ENCODE measurements around the gene RAD51B. TPM values are rescaled to one million over a fixed set of nuclear protein-coding genes. Genes with fewer than 3 reads are reported as not detected.

RAD51B gene
- total RNA-seq, 1 experiment from 2014 or later, result 16.7 TPM

DNA sequence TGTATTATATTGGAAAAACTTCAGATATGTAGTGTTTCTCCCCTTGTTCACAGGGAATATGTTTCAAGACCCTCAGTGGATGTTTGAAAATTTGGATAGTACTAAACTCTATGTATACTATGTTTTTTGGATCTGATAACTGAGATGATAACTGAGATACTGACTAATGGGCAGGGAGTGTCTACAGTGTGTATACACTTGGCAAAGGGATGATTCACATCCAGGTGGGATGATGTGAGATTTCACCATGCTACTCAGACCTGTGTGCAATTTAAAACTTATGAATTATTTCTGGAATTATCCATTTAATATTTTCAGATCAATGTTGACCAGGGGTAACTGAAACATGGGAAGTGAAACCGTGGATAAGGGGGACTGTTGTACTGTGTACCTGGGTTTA lies 13.8 kb downstream of the RAD51B start:
- no peaks in the 10 kb centered on the region for H3K79me1 ChIP-seq (ENCODE audit: insufficient read depth, low read depth, low read length, poor library complexity, severe bottlenecking)
- H3K9me3 ChIP-seq (ENCODE audit: control insufficient read depth, low read depth, low read length), result no peaks in the 10 kb centered on the region
- H3K36me3 Mint-ChIP-seq (ENCODE audit: insufficient read depth in 1 of 3, low read depth in 3 of 3), result peaks cover 5 to 20% (median 12%) of the 10 kb centered on the region in 3 experiments; a peak in 6 of 7 replicates
- no peak overlapping the region for H4K8ac ChIP-seq (replicated peaks; ENCODE audit: insufficient read length, low read depth, low read length)
- TF ChIP-seq, protein P1, sequence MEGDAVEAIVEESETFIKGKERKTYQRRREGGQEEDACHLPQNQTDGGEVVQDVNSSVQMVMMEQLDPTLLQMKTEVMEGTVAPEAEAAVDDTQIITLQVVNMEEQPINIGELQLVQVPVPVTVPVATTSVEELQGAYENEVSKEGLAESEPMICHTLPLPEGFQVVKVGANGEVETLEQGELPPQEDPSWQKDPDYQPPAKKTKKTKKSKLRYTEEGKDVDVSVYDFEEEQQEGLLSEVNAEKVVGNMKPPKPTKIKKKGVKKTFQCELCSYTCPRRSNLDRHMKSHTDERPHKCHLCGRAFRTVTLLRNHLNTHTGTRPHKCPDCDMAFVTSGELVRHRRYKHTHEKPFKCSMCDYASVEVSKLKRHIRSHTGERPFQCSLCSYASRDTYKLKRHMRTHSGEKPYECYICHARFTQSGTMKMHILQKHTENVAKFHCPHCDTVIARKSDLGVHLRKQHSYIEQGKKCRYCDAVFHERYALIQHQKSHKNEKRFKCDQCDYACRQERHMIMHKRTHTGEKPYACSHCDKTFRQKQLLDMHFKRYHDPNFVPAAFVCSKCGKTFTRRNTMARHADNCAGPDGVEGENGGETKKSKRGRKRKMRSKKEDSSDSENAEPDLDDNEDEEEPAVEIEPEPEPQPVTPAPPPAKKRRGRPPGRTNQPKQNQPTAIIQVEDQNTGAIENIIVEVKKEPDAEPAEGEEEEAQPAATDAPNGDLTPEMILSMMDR (conservative IDR thresholded peaks at IDR 0.05), result no peak
- H2BK120ac ChIP-seq (ENCODE audit: low read depth, low read length, poor library complexity, severe bottlenecking), result no peak overlapping the region
- no peak overlapping the region for H2BK5ac ChIP-seq (ENCODE audit: insufficient read length, low read length)
- H4K20me1 ChIP-seq (ENCODE audit: control insufficient read depth, insufficient read depth, insufficient read length), result no peaks in the 10 kb centered on the region
- H3K27me3 Mint-ChIP-seq (ENCODE audit: low read depth), result no peaks in the 10 kb centered on the region
- H2BK12ac ChIP-seq (ENCODE audit: insufficient read length, low read depth, low read length), result no peak overlapping the region
- WGBS (ENCODE audit: extremely low coverage, insufficient read length, low lambda C conversion rate), result no CpG with 5 or more reads among the region's 1 CpG
- H2AFZ ChIP-seq (ENCODE audit: low read length), result no peak overlapping the region
- no peak overlapping the region for H4K5ac ChIP-seq (ENCODE audit: insufficient read length, low read depth, low read length)
- H4K91ac ChIP-seq (ENCODE audit: insufficient read length, low read depth, low read length), result no peak overlapping the region
- no peak overlapping the region for H3K56ac ChIP-seq (ENCODE audit: insufficient read length, low read depth, low read length)
- no peak overlapping the region for H3K4ac ChIP-seq (ENCODE audit: low read depth, low read length)
- H3K27ac Mint-ChIP-seq, result no peak overlapping the region; a peak in 1 of 7 replicates
- no peak overlapping the region for H3K4me3 Mint-ChIP-seq
- H3K4me1 ChIP-seq (ENCODE audit: insufficient read depth, low read length), result no peaks in the 10 kb centered on the region
- no peak overlapping the region for H3K27ac ChIP-seq (ENCODE audit: insufficient read length, low read depth, low read length)
- no peaks in the 10 kb centered on the region for H3K4me1 Mint-ChIP-seq
- no peak for DNase-seq
- H3K14ac ChIP-seq (ENCODE audit: insufficient read depth, low read length), result no peak overlapping the region
- no peaks in the 10 kb centered on the region for H3K23me2 ChIP-seq (ENCODE audit: insufficient read length, low read depth, low read length, poor library complexity, severe bottlenecking)
- no peak overlapping the region for H2AK5ac ChIP-seq (ENCODE audit: insufficient read length, low read length)
- H3K27me3 ChIP-seq (ENCODE audit: insufficient read depth, low read length), result no peaks in the 10 kb centered on the region
- no peak overlapping the region for H3K23ac ChIP-seq (ENCODE audit: insufficient read length, low read depth, low read length)
- no peak overlapping the region for H2BK15ac ChIP-seq (ENCODE audit: low read depth, low read length)
- H3K18ac ChIP-seq (ENCODE audit: insufficient read length, low read depth, low read length), result no peak overlapping the region
- H3K9me3 Mint-ChIP-seq, result peaks cover 0 to 3% of the 10 kb centered on the region in 2 experiments; a peak in 1 of 5 replicates
- H3T11ph ChIP-seq (ENCODE audit: low read length), result no peak overlapping the region
- H2BK20ac ChIP-seq (ENCODE audit: low read depth, low read length, poor library complexity, severe bottlenecking), result no peak overlapping the region
- H3K9ac ChIP-seq (ENCODE audit: extremely low read depth, insufficient read length, low read length), result no peak overlapping the region
- H3K79me2 ChIP-seq (ENCODE audit: insufficient read depth, low read length), result no peaks in the 10 kb centered on the region
- H3K4me2 ChIP-seq (ENCODE audit: insufficient read depth, insufficient read length, low read length), result no peak overlapping the region
